GM12865 (cell line): ENCODE measurements around the gene FASLG.

Experiments
- DNase-seq: peaks from one replicate; pipeline ENCODE4 v3.0.0; 2010; ENCODE audit warnings: low read depth
- H3K4me3 ChIP-seq: 2 replicates; pipeline ENCODE4 v1.5.1; 2011; ENCODE audit warnings: mild to moderate bottlenecking, low read depth, low read length, control low read depth
- CTCF ChIP-seq: IDR thresholded peaks from 2 replicates; pipeline ENCODE4 v1.5.1; 2011; ENCODE audit warnings: low read length, control low read depth, low read depth, inconsistent platforms; ENCODE audit not compliant: insufficient read depth; ENCODE audit errors: missing control alignments

Gene FASLG

GRCh38 chr1:172669011-172669410 is 10.1 kb downstream of the FASLG start:
- TF ChIP-seq CTCF: no peak
- no peak for DNase-seq
- no peak overlapping the region for H3K4me3 ChIP-seq

GRCh38 chr1:172670316-172670715 is 11.4 kb downstream of the FASLG start:
- TF ChIP-seq CTCF: no peak
- no peak overlapping the region for H3K4me3 ChIP-seq

GRCh38 chr1:172670791-172671190 is 11.9 kb downstream of the FASLG start:
- H3K4me3 ChIP-seq: no peak overlapping the region
- DNase-seq: peak; percentile 49
- no peak for TF ChIP-seq CTCF

More at GRCh38 chr1:172670316-172670715, 11.4 kb downstream of the FASLG start:
- DNase-seq: peak; percentile 13

GRCh38 chr1:172671591-172671990 is 12.7 kb downstream of the FASLG start:
- no peak overlapping the region for H3K4me3 ChIP-seq
- no peak for DNase-seq
- no peak for TF ChIP-seq CTCF

GRCh38 chr1:172672720-172673119 is 13.8 kb downstream of the FASLG start:
- no peak for TF ChIP-seq CTCF

GRCh38 chr1:172673761-172674160 is 14.9 kb downstream of the FASLG start:
- DNase-seq: no peak
- H3K4me3 ChIP-seq: no peak overlapping the region
- TF ChIP-seq CTCF: no peak

More at GRCh38 chr1:172672720-172673119, 13.8 kb downstream of the FASLG start:
- DNase-seq: no peak
- H3K4me3 ChIP-seq: no peak overlapping the region

DNA sequence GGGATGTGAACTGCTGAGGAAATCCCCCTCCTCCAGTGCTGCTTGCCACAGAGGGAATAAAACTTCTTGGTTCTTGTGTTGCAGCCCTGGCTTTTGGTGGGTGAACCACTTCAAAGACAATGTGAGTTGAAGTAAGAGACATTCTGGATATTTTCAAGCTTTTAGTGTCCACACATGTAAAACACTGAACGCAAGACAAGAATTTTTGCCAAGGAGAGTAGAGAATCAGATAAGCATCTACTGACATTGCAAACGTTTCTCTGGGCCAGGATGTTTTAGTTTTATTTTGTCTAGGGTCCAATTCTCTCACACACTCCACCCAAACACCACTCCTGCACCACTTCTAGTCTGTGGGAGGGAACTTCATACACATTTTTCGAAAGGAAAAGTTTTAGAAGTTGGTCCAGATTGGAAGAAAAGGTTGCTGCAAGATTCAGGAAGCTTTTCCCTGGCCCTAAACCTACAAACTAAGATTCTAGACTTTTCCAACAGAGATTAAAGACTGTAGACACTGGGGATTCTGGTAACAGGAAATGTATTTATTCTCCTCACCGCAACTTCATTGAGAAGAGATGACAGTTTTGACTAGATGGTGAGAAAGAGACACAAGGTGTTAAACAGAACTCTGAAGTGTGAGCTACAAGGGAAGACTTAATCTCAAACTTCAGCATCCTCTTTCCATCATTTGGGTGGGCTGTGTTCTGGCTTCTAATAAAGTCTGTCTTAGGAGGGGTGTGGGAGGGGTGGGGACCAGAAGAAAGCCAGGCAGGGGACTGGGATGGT is 16.1 kb downstream of the FASLG start:
- DNase-seq: no peak
- H3K4me3 ChIP-seq: no peak overlapping the region
- TF ChIP-seq CTCF: no peak
